ENCODE data around the gene PRAMEF2.
"Not testable (repeated sequence)": the region's sequence is repeated elsewhere in the genome, so short reads cannot be mapped to it uniquely, and the experiment has no call there.

DNA sequence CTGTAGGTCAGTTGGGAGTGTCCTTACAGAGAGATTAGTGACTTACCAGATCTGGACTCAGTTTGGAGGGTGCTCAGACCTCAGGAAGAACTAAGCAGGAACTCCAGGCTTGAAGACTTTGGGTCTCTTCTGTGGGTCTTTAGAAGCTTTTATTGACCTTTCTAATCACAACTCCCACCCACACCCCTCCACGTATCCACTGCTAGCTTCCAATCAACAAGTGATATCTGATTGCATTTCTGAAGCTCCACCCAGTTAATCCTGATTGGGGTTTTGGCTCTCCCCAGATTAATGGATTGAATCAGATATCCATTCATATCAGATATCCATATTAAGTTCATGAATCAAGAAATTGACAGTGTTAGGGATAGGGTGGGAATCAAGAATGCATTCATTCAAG, 41.3 kb downstream of the PRAMEF2 start, which contains the start of gene PRAMEF10:
- not testable (repeated sequence) for TF ChIP-seq POLR2A, POLR2AphosphoS5 (IDR thresholded peaks at IDR 0.05)

All from breast epithelium (tissue), 3 donors.